Epithelial cell of esophagus (primary cell): ENCODE data around the gene CALML6.

Experiments
- DNase-seq: peaks from one replicate; pipeline ENCODE4 v3.0.0; 2010; ENCODE audit warnings: low read depth
- H3K4me3 ChIP-seq: 2 replicates; pipeline ENCODE4 v1.5.1; 2011; ENCODE audit warnings: mild to moderate bottlenecking, low read length, control low read depth
- CTCF ChIP-seq: IDR thresholded peaks from 2 replicates; pipeline ENCODE4 v1.5.1; 2011; ENCODE audit warnings: low read depth, mild to moderate bottlenecking, low read length, control low read depth, inconsistent platforms; ENCODE audit not compliant: insufficient read depth; ENCODE audit errors: missing control alignments

CALML6 gene

GRCh38 chr1:1937061-1937460, 22.0 kb downstream of the CALML6 start:
- DNase-seq: no peak
- TF ChIP-seq CTCF: no peak
- no peak overlapping the region for H3K4me3 ChIP-seq

GRCh38 chr1:1937549-1938275, 22.7 kb downstream of the CALML6 start:
- no peak overlapping the region for H3K4me3 ChIP-seq
- no peak for DNase-seq
- no peak for TF ChIP-seq CTCF

GRCh38 chr1:1938276-1938573, 23.2 kb downstream of the CALML6 start:
- no peak for TF ChIP-seq CTCF

GRCh38 chr1:1938613-1939295, 23.7 kb downstream of the CALML6 start:
- H3K4me3 ChIP-seq: no peak overlapping the region
- DNase-seq: no peak
- no peak for TF ChIP-seq CTCF

More at GRCh38 chr1:1938276-1938573, 23.2 kb downstream of the CALML6 start:
- no peak overlapping the region for H3K4me3 ChIP-seq
- DNase-seq: no peak

- no peak overlapping the region for H3K4me3 ChIP-seq
- TF ChIP-seq CTCF: no peak
- no peak for DNase-seq
Measured at GRCh38 chr1:1939296-1940122, 24.4 kb downstream of the CALML6 start.

- TF ChIP-seq CTCF: no peak
- no peak overlapping the region for H3K4me3 ChIP-seq
- no peak for DNase-seq
Measured at GRCh38 chr1:1940123-1940425, 25.0 kb downstream of the CALML6 start.
